H9 (cell line): ENCODE data around the gene BACE2. TPM values are rescaled to one million over a fixed set of nuclear protein-coding genes. Genes with fewer than 3 reads are reported as not detected.

Source experiments
- DNase-seq: peaks from one replicate; pipeline ENCODE4 v3.0.0-alpha.2; 2017
- H2AFZ ChIP-seq: one replicate; pipeline ENCODE4 v1.6.1; 2013; ENCODE audit warnings: mild to moderate bottlenecking, low read length, control low read depth, moderate library complexity
- H2AK5ac ChIP-seq: 2 replicates; pipeline ENCODE4 v1.6.1; 2013; ENCODE audit warnings: low read length, control low read depth, mixed read lengths; ENCODE audit not compliant: insufficient read length
- H2BK120ac ChIP-seq: one replicate; pipeline ENCODE4 v1.6.1; 2013; ENCODE audit warnings: low read depth, mild to moderate bottlenecking, low read length, control low read depth, inconsistent platforms; ENCODE audit not compliant: poor library complexity, severe bottlenecking
- H2BK12ac ChIP-seq: 2 replicates; pipeline ENCODE4 v1.6.1; 2013; ENCODE audit warnings: low read length, control low read depth, mixed read lengths, low read depth; ENCODE audit not compliant: insufficient read length
- H2BK15ac ChIP-seq: 2 replicates; pipeline ENCODE4 v1.6.1; 2013; ENCODE audit warnings: low read depth, low read length, control low read depth
- H2BK20ac ChIP-seq: one replicate; pipeline ENCODE4 v1.6.1; 2013; ENCODE audit warnings: low read depth, mild to moderate bottlenecking, low read length, control low read depth, inconsistent platforms; ENCODE audit not compliant: poor library complexity, severe bottlenecking
- H2BK5ac ChIP-seq: 2 replicates; pipeline ENCODE4 v1.6.1; 2013; ENCODE audit warnings: low read length, control low read depth, mixed read lengths; ENCODE audit not compliant: insufficient read length
- H3K14ac ChIP-seq: 2 replicates; pipeline ENCODE4 v1.6.1; 2013; ENCODE audit warnings: low read length, control low read depth; ENCODE audit not compliant: insufficient read depth
- H3K18ac ChIP-seq: 2 replicates; pipeline ENCODE4 v1.6.1; 2013; ENCODE audit warnings: low read depth, mild to moderate bottlenecking, mixed read lengths, low read length, control low read depth; ENCODE audit not compliant: insufficient read length
- H3K23ac ChIP-seq: 2 replicates; pipeline ENCODE4 v1.6.1; 2013; ENCODE audit warnings: low read length, control low read depth, mixed read lengths, low read depth; ENCODE audit not compliant: insufficient read length
- H3K23me2 ChIP-seq: 2 replicates; pipeline ENCODE4 v1.6.1; 2013; ENCODE audit warnings: low read depth, mild to moderate bottlenecking, mixed read lengths, low read length, control low read depth; ENCODE audit not compliant: insufficient read length, poor library complexity, severe bottlenecking
- H3K27ac ChIP-seq: 2 replicates; pipeline ENCODE4 v1.5.1; 2013; ENCODE audit warnings: low read length, control low read depth, mixed read lengths, low read depth; ENCODE audit not compliant: insufficient read length
- H3K27me3 ChIP-seq: 2 replicates; pipeline ENCODE4 v1.6.1; 2013; ENCODE audit warnings: low read length, control low read depth, inconsistent platforms; ENCODE audit not compliant: insufficient read depth
- H3K4ac ChIP-seq: 2 replicates; pipeline ENCODE4 v1.6.1; 2013; ENCODE audit warnings: low read depth, mild to moderate bottlenecking, control low read depth, inconsistent platforms, low read length, moderate library complexity
- H3K4me1 ChIP-seq: 2 replicates; pipeline ENCODE4 v1.6.1; 2013; ENCODE audit warnings: low read length, control low read depth, inconsistent platforms; ENCODE audit not compliant: insufficient read depth
- H3K4me2 ChIP-seq: 2 replicates; pipeline ENCODE4 v1.6.1; 2013; ENCODE audit warnings: low read length, control low read depth, mixed read lengths; ENCODE audit not compliant: insufficient read length, insufficient read depth
- H3K56ac ChIP-seq: 2 replicates; pipeline ENCODE4 v1.6.1; 2013; ENCODE audit warnings: low read depth, mild to moderate bottlenecking, mixed read lengths, low read length, control low read depth; ENCODE audit not compliant: insufficient read length
- H3K79me1 ChIP-seq: 2 replicates; pipeline ENCODE4 v1.6.1; 2013; ENCODE audit warnings: low read depth, mild to moderate bottlenecking, moderate library complexity, low read length, control low read depth, inconsistent platforms; ENCODE audit not compliant: insufficient read depth, poor library complexity, severe bottlenecking
- H3K79me2 ChIP-seq: 2 replicates; pipeline ENCODE4 v1.6.1; 2013; ENCODE audit warnings: low read length, control low read depth, inconsistent platforms; ENCODE audit not compliant: insufficient read depth
- H3K9ac ChIP-seq: 2 replicates; pipeline ENCODE4 v1.6.1; 2013; ENCODE audit warnings: low read length, control low read depth, mixed read lengths; ENCODE audit not compliant: insufficient read length; ENCODE audit errors: extremely low read depth
- H3K9me3 ChIP-seq: one replicate; pipeline ENCODE4 v1.6.1; 2013; ENCODE audit warnings: low read depth, low read length, inconsistent platforms; ENCODE audit not compliant: control insufficient read depth
- H3T11ph ChIP-seq: one replicate; pipeline ENCODE4 v1.6.1; 2013; ENCODE audit warnings: mild to moderate bottlenecking, low read length, control low read depth, inconsistent platforms
- H4K20me1 ChIP-seq: one replicate; pipeline ENCODE4 v1.6.1; 2013; ENCODE audit not compliant: control insufficient read depth, insufficient read length, insufficient read depth
- H4K5ac ChIP-seq: 2 replicates; pipeline ENCODE4 v1.6.1; 2013; ENCODE audit warnings: low read depth, mild to moderate bottlenecking, mixed read lengths, low read length, control low read depth; ENCODE audit not compliant: insufficient read length
- H4K8ac ChIP-seq: replicated peaks from 2 replicates; pipeline ENCODE4 v1.6.1; 2013; ENCODE audit warnings: low read length, control low read depth, mixed read lengths, low read depth; ENCODE audit not compliant: insufficient read length
- H4K91ac ChIP-seq: 2 replicates; pipeline ENCODE4 v1.6.1; 2013; ENCODE audit warnings: low read depth, mild to moderate bottlenecking, moderate library complexity, mixed read lengths, low read length, control low read depth; ENCODE audit not compliant: insufficient read length
- H3K27ac Mint-ChIP-seq, 3 experiments: 2 replicates in 2 of 3; 3 replicates in 1 of 3; pipeline ENCODE4 v1.8.0; 2020 to 2021; ENCODE audit warnings: mixed read lengths in 3 of 3, mild to moderate bottlenecking in 1 of 3, moderate library complexity in 1 of 3
- H3K27me3 Mint-ChIP-seq: 2 replicates; pipeline ENCODE4 v1.8.0; 2021; ENCODE audit warnings: low read depth, mild to moderate bottlenecking, moderate library complexity, mixed read lengths
- H3K36me3 Mint-ChIP-seq, 3 experiments: 2 replicates in 2 of 3; 3 replicates in 1 of 3; pipeline ENCODE4 v1.8.0; 2020 to 2021; ENCODE audit warnings: low read depth in 3 of 3, mixed read lengths in 3 of 3; ENCODE audit not compliant: insufficient read depth in 1 of 3
- H3K4me1 Mint-ChIP-seq, 2 experiments: 2 replicates each; pipeline ENCODE4 v1.8.0; 2020; ENCODE audit warnings: mixed read lengths in 2 of 2
- H3K4me3 Mint-ChIP-seq, 2 experiments: 2 replicates in 1 of 2; 3 replicates in 1 of 2; pipeline ENCODE4 v1.8.0; 2020 to 2021; ENCODE audit warnings: mild to moderate bottlenecking in 2 of 2, mixed read lengths in 2 of 2, moderate library complexity in 1 of 2
- H3K9me3 Mint-ChIP-seq, 2 experiments: 2 replicates in 1 of 2; 3 replicates in 1 of 2; pipeline ENCODE4 v1.8.0; 2020; ENCODE audit warnings: mild to moderate bottlenecking in 2 of 2, mixed read lengths in 2 of 2, moderate library complexity in 1 of 2
- WGBS: extraction: QIAGEN DNeasy Blood & Tissue Kit; methylation state at CpG from one replicate; pipeline ENCODE4 v1.1.7; 2013; ENCODE audit warnings: missing lambda C conversion rate, low lambda C conversion rate, mixed read lengths; ENCODE audit not compliant: insufficient read length; ENCODE audit errors: extremely low coverage; 5-methylcytosine and 5-hydroxymethylcytosine counted together
- total RNA-seq: library from RNA; stranded (reverse); gene quantifications from 2 replicates; pipeline ENCODE4 v1.2.1, GENCODE V29; 2021
- TF ChIP-seq, protein P1 (sequence below): fragments of 200-600 bp; sonication (generic); conservative IDR thresholded peaks from 3 replicates; pipeline ENCODE4 v1.8.0; 2021; ENCODE audit warnings: antibody characterized with exemption, mild to moderate bottlenecking

BACE2 gene
- total RNA-seq, 1 experiment from 2014 or later, result 8.0 TPM

DNA sequence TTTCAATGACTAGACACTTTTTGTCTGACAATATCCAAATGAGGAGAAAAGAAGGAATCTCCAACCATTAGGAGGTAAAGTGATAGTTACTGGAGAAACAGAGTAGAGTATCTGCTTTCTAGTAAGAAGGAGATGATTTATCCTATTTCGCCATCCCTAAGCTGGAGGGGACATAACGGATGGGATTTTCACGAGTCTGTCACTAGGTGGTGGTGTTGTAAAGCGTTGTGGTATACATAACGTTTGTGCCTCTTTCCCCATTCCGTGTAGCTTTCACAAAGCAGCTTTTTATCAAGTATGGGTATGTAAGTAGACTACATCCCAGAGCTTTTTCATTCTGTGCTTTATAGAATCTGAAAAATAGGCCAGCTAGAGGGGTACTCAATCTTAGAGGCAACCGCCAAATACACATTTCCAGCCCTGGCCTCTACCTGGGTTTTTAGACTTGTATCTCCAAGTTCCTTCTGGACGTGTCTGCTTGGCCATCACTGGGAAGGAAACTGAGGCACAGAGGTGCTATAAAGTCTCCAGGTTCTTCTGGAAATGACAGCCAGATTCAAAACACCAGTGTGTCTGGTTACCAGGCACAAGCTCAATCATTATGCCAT, 115.4 kb downstream of the BACE2 start:
- Mint-ChIP-seq H3K27ac (no peak overlapping the region), H3K36me3 (no peaks in the 10 kb centered on the region), H3K9me3 (no peaks in the 10 kb centered on the region), H3K27me3 (peaks cover 7% of the 10 kb centered on the region), H3K4me1 (peaks cover 12 to 17% of the 10 kb centered on the region in 2 experiments), H3K4me3 (no peak overlapping the region)
- no peak overlapping the region for H3K18ac ChIP-seq
- no peak overlapping the region for H3K4ac ChIP-seq
- no peak overlapping the region for H3K23ac ChIP-seq
- H4K91ac ChIP-seq, result no peak overlapping the region
- TF ChIP-seq, protein P1, sequence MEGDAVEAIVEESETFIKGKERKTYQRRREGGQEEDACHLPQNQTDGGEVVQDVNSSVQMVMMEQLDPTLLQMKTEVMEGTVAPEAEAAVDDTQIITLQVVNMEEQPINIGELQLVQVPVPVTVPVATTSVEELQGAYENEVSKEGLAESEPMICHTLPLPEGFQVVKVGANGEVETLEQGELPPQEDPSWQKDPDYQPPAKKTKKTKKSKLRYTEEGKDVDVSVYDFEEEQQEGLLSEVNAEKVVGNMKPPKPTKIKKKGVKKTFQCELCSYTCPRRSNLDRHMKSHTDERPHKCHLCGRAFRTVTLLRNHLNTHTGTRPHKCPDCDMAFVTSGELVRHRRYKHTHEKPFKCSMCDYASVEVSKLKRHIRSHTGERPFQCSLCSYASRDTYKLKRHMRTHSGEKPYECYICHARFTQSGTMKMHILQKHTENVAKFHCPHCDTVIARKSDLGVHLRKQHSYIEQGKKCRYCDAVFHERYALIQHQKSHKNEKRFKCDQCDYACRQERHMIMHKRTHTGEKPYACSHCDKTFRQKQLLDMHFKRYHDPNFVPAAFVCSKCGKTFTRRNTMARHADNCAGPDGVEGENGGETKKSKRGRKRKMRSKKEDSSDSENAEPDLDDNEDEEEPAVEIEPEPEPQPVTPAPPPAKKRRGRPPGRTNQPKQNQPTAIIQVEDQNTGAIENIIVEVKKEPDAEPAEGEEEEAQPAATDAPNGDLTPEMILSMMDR, result peak; percentile 85
- H4K8ac ChIP-seq, result no peak overlapping the region
- no peaks in the 10 kb centered on the region for H3K4me1 ChIP-seq
- H2AK5ac ChIP-seq, result no peak overlapping the region
- no peak overlapping the region for H2BK15ac ChIP-seq
- no peak overlapping the region for H2BK120ac ChIP-seq
- no peak overlapping the region for H4K5ac ChIP-seq
- peak; percentile 45 for DNase-seq
- no peak overlapping the region for H3K14ac ChIP-seq
- no peak overlapping the region for H2AFZ ChIP-seq
- H3K79me1 ChIP-seq, result no peaks in the 10 kb centered on the region
- no peaks in the 10 kb centered on the region for H3K23me2 ChIP-seq
- no peak overlapping the region for H3K4me2 ChIP-seq
- H3K79me2 ChIP-seq, result no peaks in the 10 kb centered on the region
- H3K27ac ChIP-seq, result no peak overlapping the region
- WGBS, result no CpG with 5 or more reads among the region's 8 CpGs
- no peak overlapping the region for H2BK12ac ChIP-seq
- no peak overlapping the region for H2BK5ac ChIP-seq
- H3K56ac ChIP-seq, result no peak overlapping the region
- no peaks in the 10 kb centered on the region for H3K9me3 ChIP-seq
- H3K9ac ChIP-seq, result no peak overlapping the region
- H2BK20ac ChIP-seq, result no peak overlapping the region
- H4K20me1 ChIP-seq, result no peaks in the 10 kb centered on the region
- H3K27me3 ChIP-seq, result no peaks in the 10 kb centered on the region
- H3T11ph ChIP-seq, result no peak overlapping the region
